GM12878 (cell line): ENCODE data around the gene IL15. TPM values are rescaled to one million over a fixed set of nuclear protein-coding genes. Genes with fewer than 3 reads are reported as not detected.

ENCODE experiments used
- ATAC-seq: fragments of 200-7000 bp; cut with Tn5 transposase; 3 replicates; pipeline ENCODE4 v1.9.1; 2020; ENCODE audit warnings: mild to moderate bottlenecking, moderate library complexity
- BruUV-seq: library from RNA; stranded (reverse); fragments of 400-500 nt; replicated peaks from 2 replicates; lab custom pipeline; 2021; lab: Mats Ljungman, UMichigan
- CTCF ChIA-PET: fragments of 300-600 bp; sonication (Branson Sonifier 250); formaldehyde crosslinking; extraction: SDS; loops from one replicate; lab custom pipeline; 2021; ENCODE audit warnings: inconsistent platforms; lab: Yijun Ruan, JAX
- POLR2A ChIA-PET: fragments of 350-600 bp; formaldehyde crosslinking; extraction: SDS; loops from one replicate; lab custom pipeline; 2021; ENCODE audit warnings: inconsistent platforms; lab: Charles Lee
- RAD21 ChIA-PET: fragments of 300-600 bp; sonication (Branson Sonifier 250); formaldehyde crosslinking; loops from one replicate; lab custom pipeline; 2023; ENCODE audit warnings: antibody characterized with exemption; ENCODE audit not compliant: unreplicated experiment; lab: Charles Lee
- SMC1A ChIA-PET: fragments of 300-600 bp; sonication (Branson Sonifier 250); formaldehyde crosslinking; loops from one replicate; lab custom pipeline; 2023; ENCODE audit not compliant: unreplicated experiment, uncharacterized antibody; lab: Charles Lee
- DNase-seq: peaks from one replicate; pipeline ENCODE4 v3.0.0-alpha.2; 2011; ENCODE audit warnings: low read depth, low spot score
- FAIRE-seq: peaks from 3 replicates; lab custom pipeline; 2011; peaks lifted over from hg19 to GRCh38; lab: Jason Lieb, UNC
- H2AFZ ChIP-seq: 2 replicates; pipeline ENCODE4 v1.6.0; 2011; ENCODE audit warnings: low read depth, low read length, control low read depth; ENCODE audit not compliant: control insufficient read depth
- H3K27ac ChIP-seq: 2 replicates; pipeline ENCODE4 v1.5.1; 2011; ENCODE audit warnings: control low read depth; ENCODE audit not compliant: control insufficient read depth, insufficient read depth
- H3K27me3 ChIP-seq, 2 experiments: replicated peaks in 1 of 2; 2 replicates each; pipeline versions ENCODE4 v1.6.0 to v1.6.1; 2011; ENCODE audit warnings: low read length in 1 of 2; ENCODE audit not compliant: control insufficient read depth in 2 of 2, insufficient read depth in 2 of 2
- H3K36me3 ChIP-seq, 2 experiments: 2 replicates each; pipeline ENCODE4 v1.5.1; 2011; ENCODE audit warnings: low read length in 1 of 2; ENCODE audit not compliant: control insufficient read depth in 2 of 2, insufficient read depth in 2 of 2
- H3K4me1 ChIP-seq: 2 replicates; pipeline ENCODE4 v1.6.1; 2011; ENCODE audit warnings: mild to moderate bottlenecking, low read length, moderate library complexity, mixed read lengths; ENCODE audit not compliant: control insufficient read depth, insufficient read depth
- H3K4me2 ChIP-seq: 2 replicates; pipeline ENCODE4 v1.6.0; 2011; ENCODE audit warnings: control low read depth; ENCODE audit not compliant: control insufficient read depth, insufficient read depth
- H3K4me3 ChIP-seq: fragments of 200-600 bp; sonication (generic); 2 replicates; pipeline ENCODE4 v1.5.1; 2016
- H3K79me2 ChIP-seq: 2 replicates; pipeline ENCODE4 v1.6.0; 2011; ENCODE audit warnings: low read length; ENCODE audit not compliant: control insufficient read depth, insufficient read depth
- H3K9ac ChIP-seq: 2 replicates; pipeline ENCODE4 v1.8.0; 2011; ENCODE audit warnings: low read length, control low read depth, mixed read lengths; ENCODE audit not compliant: control insufficient read depth, insufficient read depth
- H3K9me3 ChIP-seq: replicated peaks from 3 replicates; pipeline ENCODE4 v1.5.1; 2011; ENCODE audit warnings: mild to moderate bottlenecking, low read length; ENCODE audit not compliant: control insufficient read depth, insufficient read depth
- H4K20me1 ChIP-seq: 2 replicates; pipeline ENCODE4 v1.6.0; 2011; ENCODE audit not compliant: control insufficient read depth, insufficient read depth
- BRCA1 ChIP-seq: IDR thresholded peaks from 2 replicates; pipeline ENCODE4 v1.6.1; 2011; ENCODE audit warnings: low read depth, low read length, improper control_type of control experiment
- NR2C1 ChIP-seq: fragments of 450-650 bp; IDR thresholded peaks from 2 replicates; pipeline ENCODE4 v1.6.1; 2017; ENCODE audit warnings: antibody characterized with exemption, mild to moderate bottlenecking, moderate library complexity
- WGBS: methylation state at CpG from one replicate; pipeline ENCODE4 v1.1.6; 2016; ENCODE audit warnings: low lambda C conversion rate; ENCODE audit not compliant: insufficient replicate concordance, insufficient coverage; ENCODE audit errors: missing lambda C conversion rate; 5-methylcytosine and 5-hydroxymethylcytosine counted together
- in situ Hi-C: fragments of 300-500 bp; cut with MboI; formaldehyde crosslinking; loops from 9 replicates; pipeline ENCODE4 v1.14.3; 2018; ENCODE audit warnings: mixed read lengths
- intact Hi-C: fragments of 100-400 bp; cut with micrococcal nuclease; formaldehyde crosslinking; loops from one replicate; pipeline ENCODE4 v1.14.2; 2022; ENCODE audit not compliant: unreplicated experiment
- polyA plus RNA-seq, 11 experiments: library from polyadenylated mRNA; depleted of rRNA in 4 of 11; unstranded in 6 of 11; stranded (reverse) in 5 of 11; fragments of >200 nt; fragmentation: Nextera tagmentation in 4 of 11; fragmentation: Illumina TruSeq in 1 of 11; extraction: Ambion mirVana in 4 of 11; extraction: Trizol in 1 of 11; gene quantifications; 1 replicate in 1 of 11; 2 replicates in 10 of 11; pipeline versions ENCODE4 v1.2.1 to v1.2.3, GENCODE V29; 2011 to 2016; ENCODE audit warnings: inconsistent platforms in 2 of 11, missing spikeins in 2 of 11, low read depth in 1 of 11
- total RNA-seq, 4 experiments: library from RNA; depleted of rRNA in 3 of 4; stranded (reverse); fragments of >200 nt in 3 of 4; fragmentation: Illumina TruSeq in 1 of 4; extraction: Trizol in 1 of 4; gene quantifications; 2 replicates each; pipeline versions ENCODE4 v1.2.1 to v1.2.3, GENCODE V29; 2013 to 2021
- TF ChIP-seq, protein P1 (sequence below): fragments of 450-650 bp; formaldehyde crosslinking; IDR thresholded peaks from 2 replicates; pipeline ENCODE4 v1.5.0; 2022; ENCODE audit warnings: mild to moderate bottlenecking, missing genetic modification characterization
- TF ChIP-seq, protein P2 (sequence below): fragments of 450-650 bp; IDR thresholded peaks from 2 replicates; pipeline ENCODE4 v1.6.1; 2014; ENCODE audit warnings: mild to moderate bottlenecking

IL15 gene
- total and polyA plus RNA-seq, 10 of the 15 experiments (the other 5 are each of a cell fraction or from before 2014, with no cell fraction given), result 6.0 to 11.4 (median 8.2) TPM

DNA sequence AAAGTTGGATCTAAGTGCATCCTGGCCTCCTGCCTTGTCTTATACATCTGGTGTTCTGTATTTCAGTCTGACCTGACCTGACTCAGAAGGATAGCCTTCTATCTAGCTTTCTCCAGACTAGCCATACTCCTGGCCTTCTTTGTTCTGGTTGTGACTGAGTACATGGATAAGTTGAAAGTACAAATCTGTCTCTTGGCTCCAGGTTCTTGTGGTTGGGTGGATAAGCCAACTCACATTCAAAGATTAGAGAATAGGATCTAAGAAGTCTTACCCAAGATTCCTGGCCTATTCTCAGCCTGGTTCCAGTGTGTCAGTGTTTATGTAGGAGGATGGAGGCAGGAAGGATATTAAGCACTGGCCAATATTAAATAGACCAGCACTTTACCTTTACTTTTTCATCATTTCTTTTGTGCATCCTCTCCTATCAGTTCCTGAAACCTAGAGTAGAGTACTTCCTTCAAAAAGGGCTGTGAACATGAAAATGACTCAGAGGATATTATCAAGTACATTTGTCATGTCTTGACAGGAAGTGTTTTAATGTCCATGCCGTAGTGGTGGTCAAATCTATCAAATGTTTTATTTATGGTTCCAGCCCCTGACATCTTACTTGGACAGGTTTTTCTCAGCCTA lies 123.5 kb downstream of the IL15 start (continued):
- TF ChIP-seq, protein P1, sequence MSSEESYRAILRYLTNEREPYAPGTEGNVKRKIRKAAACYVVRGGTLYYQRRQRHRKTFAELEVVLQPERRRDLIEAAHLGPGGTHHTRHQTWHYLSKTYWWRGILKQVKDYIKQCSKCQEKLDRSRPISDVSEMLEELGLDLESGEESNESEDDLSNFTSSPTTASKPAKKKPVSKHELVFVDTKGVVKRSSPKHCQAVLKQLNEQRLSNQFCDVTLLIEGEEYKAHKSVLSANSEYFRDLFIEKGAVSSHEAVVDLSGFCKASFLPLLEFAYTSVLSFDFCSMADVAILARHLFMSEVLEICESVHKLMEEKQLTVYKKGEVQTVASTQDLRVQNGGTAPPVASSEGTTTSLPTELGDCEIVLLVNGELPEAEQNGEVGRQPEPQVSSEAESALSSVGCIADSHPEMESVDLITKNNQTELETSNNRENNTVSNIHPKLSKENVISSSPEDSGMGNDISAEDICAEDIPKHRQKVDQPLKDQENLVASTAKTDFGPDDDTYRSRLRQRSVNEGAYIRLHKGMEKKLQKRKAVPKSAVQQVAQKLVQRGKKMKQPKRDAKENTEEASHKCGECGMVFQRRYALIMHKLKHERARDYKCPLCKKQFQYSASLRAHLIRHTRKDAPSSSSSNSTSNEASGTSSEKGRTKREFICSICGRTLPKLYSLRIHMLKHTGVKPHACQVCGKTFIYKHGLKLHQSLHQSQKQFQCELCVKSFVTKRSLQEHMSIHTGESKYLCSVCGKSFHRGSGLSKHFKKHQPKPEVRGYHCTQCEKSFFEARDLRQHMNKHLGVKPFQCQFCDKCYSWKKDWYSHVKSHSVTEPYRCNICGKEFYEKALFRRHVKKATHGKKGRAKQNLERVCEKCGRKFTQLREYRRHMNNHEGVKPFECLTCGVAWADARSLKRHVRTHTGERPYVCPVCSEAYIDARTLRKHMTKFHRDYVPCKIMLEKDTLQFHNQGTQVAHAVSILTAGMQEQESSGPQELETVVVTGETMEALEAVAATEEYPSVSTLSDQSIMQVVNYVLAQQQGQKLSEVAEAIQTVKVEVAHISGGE (CRISPR knock-in tag), result no peak
- no peak for TF ChIP-seq NR2C1

DNA sequence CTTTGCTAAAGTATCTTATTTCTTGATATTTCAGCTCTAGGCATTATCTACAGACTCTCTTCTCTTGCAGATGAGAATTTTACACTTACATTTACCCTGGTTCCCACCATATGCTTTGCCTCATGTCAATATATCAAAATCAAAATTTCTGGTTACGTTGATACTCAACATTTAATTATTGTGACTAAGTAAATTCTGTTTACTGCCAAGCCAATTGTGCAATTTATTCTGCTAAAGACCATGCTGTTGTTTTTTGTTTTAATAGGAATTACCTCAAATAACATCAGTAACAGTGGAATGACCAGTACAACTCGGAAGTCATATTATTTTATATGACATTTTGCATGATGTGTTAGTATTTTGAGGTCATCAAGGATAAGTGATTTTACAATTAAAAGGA lies 125.5 kb downstream of the IL15 start:
- CTCF ChIA-PET, result interaction anchor here (0.9 kb wide), 1 partner anchor 20 kb away, joined by 3 read pairs; no protein-coding TSS in a partner anchor
- 23% methylated on average over 2 of the region's 2 CpGs for WGBS
- H3K27me3 ChIP-seq, result peaks cover 0 to 2% of the 10 kb centered on the region in 2 experiments; a peak in 2 of 4 replicates
- no peak overlapping the region for H3K4me2 ChIP-seq
- H2AFZ ChIP-seq, result no peak overlapping the region
- no peak overlapping the region for H3K27ac ChIP-seq
- DNase-seq (no peak), FAIRE-seq (no peak), ATAC-seq (no peak)
- no peaks in the 10 kb centered on the region for H3K4me1 ChIP-seq
- SMC1A ChIA-PET, result no interaction called here
- RAD21 ChIA-PET, result no interaction called here
- H3K9ac ChIP-seq, result no peak overlapping the region
- intact Hi-C loops, result no loop called here
- H3K36me3 ChIP-seq, result no peaks in the 10 kb centered on the region
- TF ChIP-seq, protein P2, sequence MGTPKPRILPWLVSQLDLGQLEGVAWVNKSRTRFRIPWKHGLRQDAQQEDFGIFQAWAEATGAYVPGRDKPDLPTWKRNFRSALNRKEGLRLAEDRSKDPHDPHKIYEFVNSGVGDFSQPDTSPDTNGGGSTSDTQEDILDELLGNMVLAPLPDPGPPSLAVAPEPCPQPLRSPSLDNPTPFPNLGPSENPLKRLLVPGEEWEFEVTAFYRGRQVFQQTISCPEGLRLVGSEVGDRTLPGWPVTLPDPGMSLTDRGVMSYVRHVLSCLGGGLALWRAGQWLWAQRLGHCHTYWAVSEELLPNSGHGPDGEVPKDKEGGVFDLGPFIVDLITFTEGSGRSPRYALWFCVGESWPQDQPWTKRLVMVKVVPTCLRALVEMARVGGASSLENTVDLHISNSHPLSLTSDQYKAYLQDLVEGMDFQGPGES, result no peak
- TF ChIP-seq BRCA1, result no peak
- POLR2A ChIA-PET, result no interaction called here
- no peak overlapping the region for H3K4me3 ChIP-seq
- H3K79me2 ChIP-seq, result no peaks in the 10 kb centered on the region
- in situ Hi-C loops, result no loop called here
- no TSS peak for BruUV-seq
- no peaks in the 10 kb centered on the region for H3K9me3 ChIP-seq
- H4K20me1 ChIP-seq, result no peaks in the 10 kb centered on the region
